Panc1 (cell line): ENCODE results near the gene VIT. TPM values are rescaled to one million over a fixed set of nuclear protein-coding genes. Genes with fewer than 3 reads are reported as not detected.

Experiments
- ATAC-seq: fragments of 200-7000 bp; cut with Tn5 transposase; 2 replicates; pipeline ENCODE4 v1.9.1; 2020; ENCODE audit warnings: mild to moderate bottlenecking, moderate library complexity
- BruUV-seq: library from RNA; stranded (reverse); fragments of 400-500 nt; replicated peaks from 2 replicates; lab custom pipeline; 2021; lab: Mats Ljungman, UMichigan
- CTCF ChIA-PET: fragments of 300-600 bp; sonication (Branson Sonifier 250); formaldehyde crosslinking; loops from one replicate; lab custom pipeline; 2022; ENCODE audit warnings: antibody characterized with exemption; lab: Charles Lee
- POLR2A ChIA-PET: fragments of 300-600 bp; sonication (Branson Sonifier 250); formaldehyde crosslinking; loops from one replicate; lab custom pipeline; 2022; ENCODE audit warnings: antibody characterized with exemption; lab: Charles Lee
- DNase-seq: peaks from one replicate; pipeline ENCODE4 v3.0.0-alpha.2; 2010; ENCODE audit warnings: low read depth, low spot score
- H3K27ac ChIP-seq: 2 replicates; pipeline ENCODE4 v1.5.1; 2011; ENCODE audit warnings: mild to moderate bottlenecking, low read length, inconsistent platforms
- H3K27me3 ChIP-seq: fragments of 200-500 bp; sonication (Bioruptor generic); 2 replicates; pipeline ENCODE4 v1.6.0; 2014; ENCODE audit warnings: low read length, inconsistent platforms; ENCODE audit not compliant: control insufficient read depth, insufficient read depth
- H3K36me3 ChIP-seq: fragments of 200-500 bp; sonication (Bioruptor generic); 2 replicates; pipeline ENCODE4 v1.5.1; 2014; ENCODE audit warnings: inconsistent platforms, mild to moderate bottlenecking, low read length, moderate library complexity; ENCODE audit not compliant: control insufficient read depth, insufficient read depth
- H3K4me1 ChIP-seq: 2 replicates; pipeline ENCODE4 v1.5.1; 2011; ENCODE audit warnings: inconsistent platforms, mild to moderate bottlenecking, low read length, moderate library complexity; ENCODE audit not compliant: control insufficient read depth, insufficient read depth
- H3K4me3 ChIP-seq, 2 experiments: 2 replicates each; pipeline ENCODE4 v1.5.1; 2011 to 2012; ENCODE audit warnings: low read depth in 2 of 2, low read length in 2 of 2, mild to moderate bottlenecking in 2 of 2, inconsistent platforms in 1 of 2, moderate library complexity in 1 of 2
- H3K9me3 ChIP-seq: fragments of 200-500 bp; sonication (Bioruptor generic); 2 replicates; pipeline ENCODE4 v1.5.1; 2014; ENCODE audit warnings: low read depth, mild to moderate bottlenecking, inconsistent platforms, low read length, moderate library complexity; ENCODE audit not compliant: control insufficient read depth, insufficient read depth
- POLR2AphosphoS5 ChIP-seq: IDR thresholded peaks from 2 replicates; pipeline ENCODE4 v1.6.1; 2012; ENCODE audit warnings: mild to moderate bottlenecking, low read depth, low read length, moderate library complexity
- SIN3A ChIP-seq: IDR thresholded peaks from 2 replicates; pipeline ENCODE4 v1.6.1; 2012; ENCODE audit warnings: low read depth, mild to moderate bottlenecking, low read length, moderate library complexity, borderline replicate concordance; ENCODE audit not compliant: insufficient read depth
- TCF7L2 ChIP-seq: IDR thresholded peaks from 2 replicates; pipeline ENCODE4 v1.6.1; 2011; ENCODE audit warnings: mild to moderate bottlenecking, low read depth, low read length, inconsistent platforms
- in situ Hi-C: cut with HindIII; loops from 2 replicates; pipeline ENCODE4 v1.10.0; 2016; ENCODE audit warnings: low sequenced_read_pairs, low pct_unique_long_range_greater_than_20kb
- intact Hi-C: fragments of 100-400 bp; cut with micrococcal nuclease; formaldehyde crosslinking; loops from one replicate; pipeline ENCODE4 v1.10.0; 2022; ENCODE audit not compliant: unreplicated experiment
- total RNA-seq: library from RNA; stranded (reverse); gene quantifications from one replicate; pipeline ENCODE4 v1.2.1, GENCODE V29; 2021; ENCODE audit not compliant: unreplicated experiment
- TF ChIP-seq, protein P1 (sequence below): fragments of 450-650 bp; IDR thresholded peaks from 2 replicates; pipeline ENCODE4 v1.5.1; 2017; ENCODE audit warnings: mild to moderate bottlenecking
- TF ChIP-seq, protein P2 (sequence below), 2 experiments: IDR thresholded peaks; 2 replicates each; pipeline ENCODE4 v1.6.1; 2011 to 2012; ENCODE audit warnings: low read depth in 2 of 2, control low read depth in 1 of 2, low read length in 1 of 2, mild to moderate bottlenecking in 1 of 2, moderate library complexity in 1 of 2; ENCODE audit not compliant: insufficient read depth in 1 of 2

Gene VIT
- total RNA-seq, 1 experiment from 2014 or later: 0.77 TPM

DNA sequence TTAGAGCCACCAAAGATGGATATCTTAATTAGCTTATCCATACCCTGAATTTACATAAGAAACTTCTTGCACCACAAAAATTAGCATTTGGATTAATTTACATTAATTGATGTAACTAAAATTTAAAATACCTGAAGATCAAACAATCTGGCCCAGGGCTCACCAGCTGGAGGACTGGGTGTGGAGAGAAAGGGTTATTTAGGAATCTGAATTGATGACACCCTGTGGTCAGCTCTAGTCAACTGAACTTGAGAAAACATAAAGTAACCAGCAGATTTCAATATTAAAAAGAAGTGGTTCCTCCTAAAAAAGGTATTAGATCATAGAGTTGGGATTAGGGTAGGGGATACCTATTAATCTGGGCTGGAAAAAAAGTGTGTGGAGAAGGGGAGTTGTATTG is 147.3 kb downstream of the VIT start:
- ChIA-PET CTCF (no interaction called here), POLR2A (no interaction called here)
- TF ChIP-seq TCF7L2: no peak
- intact Hi-C loops (no loop called here), in situ Hi-C loops (no loop called here)
- DNase-seq (no peak), ATAC-seq (no peak)
- H3K27me3 ChIP-seq: no peaks in the 10 kb centered on the region
- no peak overlapping the region for H3K27ac ChIP-seq
- no peak overlapping the region for H3K4me3 ChIP-seq
- no peaks in the 10 kb centered on the region for H3K9me3 ChIP-seq
- peaks cover 5% of the 10 kb centered on the region; the same call in 1 of the 2 replicates for H3K36me3 ChIP-seq
- BruUV-seq: no TSS peak
- H3K4me1 ChIP-seq: no peaks in the 10 kb centered on the region

DNA sequence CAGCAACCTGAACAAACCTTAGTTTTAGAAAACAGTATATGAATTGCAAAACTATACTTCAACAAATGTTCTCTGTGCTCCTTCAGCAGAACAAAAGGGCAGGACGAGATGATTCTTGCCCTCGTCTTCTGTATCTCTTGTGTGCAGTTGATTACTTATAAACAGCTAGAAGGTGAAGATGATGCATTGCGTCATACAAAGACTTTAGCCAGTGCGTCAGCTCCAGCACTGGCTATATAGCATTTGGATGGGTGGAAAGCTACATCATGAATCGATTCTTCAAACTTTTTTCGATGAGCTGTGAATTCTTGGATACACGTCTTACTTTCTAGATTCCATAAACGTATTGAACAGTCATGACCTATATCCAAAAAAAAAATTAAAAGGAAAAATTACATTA is 152.8 kb downstream of the VIT start:
- no peaks in the 10 kb centered on the region for H3K9me3 ChIP-seq
- TF ChIP-seq POLR2AphosphoS5 (no peak), TCF7L2 (no peak), SIN3A (no peak)
- TF ChIP-seq, protein P1, sequence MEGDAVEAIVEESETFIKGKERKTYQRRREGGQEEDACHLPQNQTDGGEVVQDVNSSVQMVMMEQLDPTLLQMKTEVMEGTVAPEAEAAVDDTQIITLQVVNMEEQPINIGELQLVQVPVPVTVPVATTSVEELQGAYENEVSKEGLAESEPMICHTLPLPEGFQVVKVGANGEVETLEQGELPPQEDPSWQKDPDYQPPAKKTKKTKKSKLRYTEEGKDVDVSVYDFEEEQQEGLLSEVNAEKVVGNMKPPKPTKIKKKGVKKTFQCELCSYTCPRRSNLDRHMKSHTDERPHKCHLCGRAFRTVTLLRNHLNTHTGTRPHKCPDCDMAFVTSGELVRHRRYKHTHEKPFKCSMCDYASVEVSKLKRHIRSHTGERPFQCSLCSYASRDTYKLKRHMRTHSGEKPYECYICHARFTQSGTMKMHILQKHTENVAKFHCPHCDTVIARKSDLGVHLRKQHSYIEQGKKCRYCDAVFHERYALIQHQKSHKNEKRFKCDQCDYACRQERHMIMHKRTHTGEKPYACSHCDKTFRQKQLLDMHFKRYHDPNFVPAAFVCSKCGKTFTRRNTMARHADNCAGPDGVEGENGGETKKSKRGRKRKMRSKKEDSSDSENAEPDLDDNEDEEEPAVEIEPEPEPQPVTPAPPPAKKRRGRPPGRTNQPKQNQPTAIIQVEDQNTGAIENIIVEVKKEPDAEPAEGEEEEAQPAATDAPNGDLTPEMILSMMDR: no peak
- TF ChIP-seq, protein P2, sequence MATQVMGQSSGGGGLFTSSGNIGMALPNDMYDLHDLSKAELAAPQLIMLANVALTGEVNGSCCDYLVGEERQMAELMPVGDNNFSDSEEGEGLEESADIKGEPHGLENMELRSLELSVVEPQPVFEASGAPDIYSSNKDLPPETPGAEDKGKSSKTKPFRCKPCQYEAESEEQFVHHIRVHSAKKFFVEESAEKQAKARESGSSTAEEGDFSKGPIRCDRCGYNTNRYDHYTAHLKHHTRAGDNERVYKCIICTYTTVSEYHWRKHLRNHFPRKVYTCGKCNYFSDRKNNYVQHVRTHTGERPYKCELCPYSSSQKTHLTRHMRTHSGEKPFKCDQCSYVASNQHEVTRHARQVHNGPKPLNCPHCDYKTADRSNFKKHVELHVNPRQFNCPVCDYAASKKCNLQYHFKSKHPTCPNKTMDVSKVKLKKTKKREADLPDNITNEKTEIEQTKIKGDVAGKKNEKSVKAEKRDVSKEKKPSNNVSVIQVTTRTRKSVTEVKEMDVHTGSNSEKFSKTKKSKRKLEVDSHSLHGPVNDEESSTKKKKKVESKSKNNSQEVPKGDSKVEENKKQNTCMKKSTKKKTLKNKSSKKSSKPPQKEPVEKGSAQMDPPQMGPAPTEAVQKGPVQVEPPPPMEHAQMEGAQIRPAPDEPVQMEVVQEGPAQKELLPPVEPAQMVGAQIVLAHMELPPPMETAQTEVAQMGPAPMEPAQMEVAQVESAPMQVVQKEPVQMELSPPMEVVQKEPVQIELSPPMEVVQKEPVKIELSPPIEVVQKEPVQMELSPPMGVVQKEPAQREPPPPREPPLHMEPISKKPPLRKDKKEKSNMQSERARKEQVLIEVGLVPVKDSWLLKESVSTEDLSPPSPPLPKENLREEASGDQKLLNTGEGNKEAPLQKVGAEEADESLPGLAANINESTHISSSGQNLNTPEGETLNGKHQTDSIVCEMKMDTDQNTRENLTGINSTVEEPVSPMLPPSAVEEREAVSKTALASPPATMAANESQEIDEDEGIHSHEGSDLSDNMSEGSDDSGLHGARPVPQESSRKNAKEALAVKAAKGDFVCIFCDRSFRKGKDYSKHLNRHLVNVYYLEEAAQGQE (IDR thresholded peaks at IDR 0.05; ENCODE audit: insufficient read depth in 1 of 2, low read depth in 2 of 2, low read length in 1 of 2): no peak
- H3K27ac ChIP-seq: no peak overlapping the region
- no peak overlapping the region for H3K4me3 ChIP-seq
- ATAC-seq (no peak), DNase-seq (no peak)
- H3K4me1 ChIP-seq: no peaks in the 10 kb centered on the region
- CTCF ChIA-PET: no interaction called here
- in situ Hi-C loops (no loop called here), intact Hi-C loops (no loop called here)
- no TSS peak for BruUV-seq
- no peaks in the 10 kb centered on the region for H3K27me3 ChIP-seq
- H3K36me3 ChIP-seq: peaks cover 18% of the 10 kb centered on the region
- POLR2A ChIA-PET: interaction anchor here (0.6 kb wide), 2 partner anchors 52 kb away, joined by 3 to 8 read pairs; no protein-coding TSS in a partner anchor

DNA sequence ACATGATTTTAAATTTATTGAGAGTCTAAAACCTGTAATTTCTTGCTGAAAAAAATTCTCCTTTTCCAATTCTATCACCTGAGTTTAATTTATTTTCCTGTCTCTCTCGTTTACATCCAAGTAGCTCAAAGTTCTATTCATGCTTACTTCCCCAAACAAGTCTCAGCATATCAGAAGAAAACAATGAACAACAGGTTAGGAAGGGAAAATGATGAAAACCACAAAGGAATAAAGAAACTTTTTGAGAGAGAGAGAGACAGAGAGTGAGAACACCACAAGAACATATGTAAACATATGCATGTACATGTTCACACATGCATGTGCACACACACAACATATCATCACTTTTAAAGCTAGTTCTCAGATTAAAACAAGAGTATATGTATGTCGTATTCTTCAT is 157.7 kb downstream of the VIT start:
- Histone ChIP-seq H3K27ac (no peak overlapping the region), H3K36me3 (peaks cover 13% of the 10 kb centered on the region), H3K9me3 (no peaks in the 10 kb centered on the region), H3K4me1 (no peaks in the 10 kb centered on the region), H3K4me3 (no peak overlapping the region), H3K27me3 (no peaks in the 10 kb centered on the region)
- DNase-seq (no peak), ATAC-seq (no peak)
- no TSS peak for BruUV-seq
- intact Hi-C loops (no loop called here), in situ Hi-C loops (no loop called here)
- ChIA-PET CTCF (no interaction called here), POLR2A (interaction anchor here (0.5 kb wide), 1 partner anchor 36 kb away, joined by 16 read pairs; no protein-coding TSS in a partner anchor)
- TF ChIP-seq, protein P2 (IDR thresholded peaks at IDR 0.05; ENCODE audit: insufficient read depth in 1 of 2, low read depth in 2 of 2, low read length in 1 of 2): no peak
- TF ChIP-seq, protein P1: no peak
- TF ChIP-seq TCF7L2 (no peak), SIN3A (no peak), POLR2AphosphoS5 (no peak)
